OCI-LY1 (cell line): ENCODE data around the gene RTBDN.
"Not testable (repeated sequence)": the region's sequence is repeated elsewhere in the genome, so short reads cannot be mapped to it uniquely, and the experiment has no call there.

Source experiments
- CTCF ChIP-seq: fragments of 200-600 bp; sonication (generic), shearing (Covaris generic); IDR thresholded peaks from 2 replicates; pipeline ENCODE4 v1.5.1; 2017; ENCODE audit warnings: mild to moderate bottlenecking, antibody characterized with exemption, low read length, moderate library complexity, mixed read lengths
- EZH2 ChIP-seq: fragments of 200-600 bp; sonication (generic), shearing (Covaris generic); IDR thresholded peaks from 2 replicates; pipeline ENCODE4 v1.8.0; 2017; ENCODE audit warnings: borderline replicate concordance, mixed run types, mild to moderate bottlenecking, antibody characterized with exemption, low read length, moderate library complexity, mixed read lengths

GRCh38 chr19:12817188-12817587 lies 17.2 kb downstream of the RTBDN start:
- TF ChIP-seq CTCF, EZH2: not testable (repeated sequence)
